HG02623 (cell line): ENCODE data around the gene GPR39.
"Not testable (repeated sequence)": the region's sequence is repeated elsewhere in the genome, so short reads cannot be mapped to it uniquely, and the experiment has no call there.

Source experiments
- ATAC-seq: cut with Tn5 transposase; IDR thresholded peaks from one replicate; pipeline ENCODE4 v1.9.1; 2021; ENCODE audit warnings: moderate library complexity; ENCODE audit not compliant: unreplicated experiment

GPR39 gene

DNA sequence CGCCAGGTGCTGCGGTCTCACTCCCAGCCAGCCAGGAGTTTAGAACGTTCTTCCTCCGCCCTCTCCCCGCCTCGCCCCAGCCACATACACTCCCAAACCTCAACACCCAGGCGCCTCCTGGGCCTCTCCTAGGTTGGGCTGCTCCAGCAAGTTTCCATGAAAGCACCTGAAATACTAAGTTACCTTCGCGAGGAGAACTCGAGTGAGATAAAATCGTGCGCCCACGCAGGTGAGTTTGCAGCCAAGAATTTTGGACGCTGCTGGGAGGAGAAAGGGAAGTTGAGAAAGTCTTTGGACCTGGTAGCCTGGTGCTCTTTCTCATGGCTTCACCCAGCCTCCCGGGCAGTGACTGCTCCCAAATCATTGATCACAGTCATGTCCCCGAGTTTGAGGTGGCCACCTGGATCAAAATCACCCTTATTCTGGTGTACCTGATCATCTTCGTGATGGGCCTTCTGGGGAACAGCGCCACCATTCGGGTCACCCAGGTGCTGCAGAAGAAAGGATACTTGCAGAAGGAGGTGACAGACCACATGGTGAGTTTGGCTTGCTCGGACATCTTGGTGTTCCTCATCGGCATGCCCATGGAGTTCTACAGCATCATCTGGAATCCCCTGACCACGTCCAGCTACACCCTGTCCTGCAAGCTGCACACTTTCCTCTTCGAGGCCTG, at the start of gene GPR39:
TSS of gene GPR39 (plus strand) at position 83 of the 673 bp plus-strand sequence.
- no peak for ATAC-seq

DNA sequence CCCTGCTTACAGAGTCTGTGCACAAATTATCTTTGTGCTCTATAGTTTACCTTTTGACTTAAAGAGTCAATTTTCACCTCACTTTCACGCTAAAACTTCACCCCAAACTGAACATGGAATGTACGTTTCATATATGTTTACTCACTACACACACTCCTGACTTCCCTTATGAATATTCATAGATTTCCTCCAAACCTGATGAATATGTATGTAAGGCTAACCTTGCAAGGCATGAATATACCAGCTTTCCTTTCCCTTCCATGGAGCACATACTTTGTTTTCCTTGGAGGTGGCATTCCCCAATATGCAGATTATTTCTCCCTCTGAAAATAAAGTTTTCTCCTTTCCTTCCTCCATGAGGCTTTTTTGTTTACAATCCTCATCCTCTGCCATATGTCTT, 48.4 kb upstream of the GPR39 start:
- no peak for ATAC-seq

DNA sequence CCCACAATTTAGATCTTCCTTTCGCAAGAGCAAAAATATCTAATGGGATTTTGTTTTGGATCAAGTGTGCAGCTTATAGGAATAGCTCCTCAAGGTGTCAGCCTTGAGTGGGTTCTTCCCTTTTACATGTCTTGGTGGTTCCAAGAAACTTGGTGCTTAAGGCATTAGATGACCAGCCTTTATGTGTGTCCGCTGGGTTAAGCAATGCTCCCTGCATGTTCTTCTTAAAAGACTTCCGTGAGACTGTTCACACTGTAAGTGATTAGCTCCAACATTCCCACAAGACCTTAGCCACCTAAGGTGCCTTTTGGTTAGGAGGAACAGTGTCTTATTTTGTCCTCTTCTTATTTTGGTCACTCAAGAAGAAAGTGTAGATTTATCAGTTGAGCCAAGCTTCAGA, 44.3 kb upstream of the GPR39 start:
- no peak for ATAC-seq

DNA sequence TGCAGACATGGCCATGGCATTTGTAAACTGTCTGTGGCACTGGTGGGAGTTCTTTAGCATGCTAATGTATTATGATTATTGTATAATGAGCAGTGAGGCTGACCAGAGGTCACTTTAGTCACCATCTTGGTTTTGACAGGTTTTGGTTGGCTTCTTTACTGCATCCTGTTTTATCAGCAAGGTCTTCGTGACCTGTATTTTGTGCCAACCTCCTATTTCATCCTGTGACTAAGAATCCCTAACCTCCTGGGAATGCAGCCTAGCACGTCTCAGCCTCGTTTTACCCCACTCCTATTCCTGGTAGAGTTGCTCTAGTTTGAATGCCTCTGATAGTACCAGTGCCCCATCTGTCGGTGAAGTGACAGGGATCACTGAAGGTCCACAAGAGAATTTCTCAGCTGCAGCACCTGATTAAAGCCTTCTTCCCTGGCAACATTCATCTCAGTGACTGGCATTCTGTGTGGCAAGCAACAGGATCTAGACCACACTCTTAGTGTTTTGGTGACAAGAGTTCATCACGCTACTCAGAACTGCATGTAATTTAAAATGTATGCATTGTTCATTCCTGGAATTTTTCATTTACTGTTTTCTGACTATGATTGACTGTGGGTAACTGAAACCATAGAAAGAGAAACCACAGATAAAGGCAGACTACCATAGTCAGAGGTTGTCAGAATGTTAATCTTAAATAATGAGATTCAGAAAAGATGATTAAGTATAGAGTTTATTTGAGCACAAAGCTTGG, 43.0 kb upstream of the GPR39 start:
- ATAC-seq, result no peak

DNA sequence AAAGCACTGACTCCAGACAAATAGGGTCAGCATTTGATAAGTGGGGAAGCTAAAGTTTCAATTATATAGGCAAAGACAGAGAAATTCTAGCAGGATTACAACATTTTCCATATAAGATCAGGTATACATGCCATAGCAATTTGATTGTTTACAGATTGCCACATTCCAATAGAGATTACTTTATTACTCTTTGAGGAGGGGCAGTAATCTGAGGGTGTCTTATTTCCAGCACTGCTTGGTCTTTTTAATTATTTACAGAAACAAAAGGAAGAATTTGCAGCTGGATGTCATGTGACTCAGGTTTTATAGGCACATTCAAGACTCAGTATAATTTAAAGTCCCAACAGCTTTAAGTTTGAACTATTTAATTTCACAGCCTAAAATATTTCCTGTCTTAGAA, 42.5 kb upstream of the GPR39 start:
- ATAC-seq, result no peak

DNA sequence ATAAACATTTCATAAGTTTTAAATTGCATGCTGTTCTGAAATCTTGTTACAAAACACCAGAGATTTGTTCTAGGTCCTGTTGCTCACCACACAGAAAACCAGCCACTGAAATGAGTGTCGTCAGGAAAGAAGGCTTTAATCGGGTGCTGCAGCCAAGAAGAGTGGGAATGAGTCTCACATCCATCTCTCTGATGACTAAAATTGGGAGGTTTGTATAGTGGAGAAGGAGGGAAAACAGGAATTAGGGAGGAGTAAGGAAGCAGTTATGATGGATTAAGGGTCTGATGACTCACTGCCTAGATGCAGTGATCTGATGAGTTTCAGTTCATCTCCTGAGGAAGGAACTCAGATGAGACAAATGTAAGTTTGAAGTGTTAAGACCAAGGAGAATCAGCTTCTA, 42.1 kb upstream of the GPR39 start:
- no peak for ATAC-seq

DNA sequence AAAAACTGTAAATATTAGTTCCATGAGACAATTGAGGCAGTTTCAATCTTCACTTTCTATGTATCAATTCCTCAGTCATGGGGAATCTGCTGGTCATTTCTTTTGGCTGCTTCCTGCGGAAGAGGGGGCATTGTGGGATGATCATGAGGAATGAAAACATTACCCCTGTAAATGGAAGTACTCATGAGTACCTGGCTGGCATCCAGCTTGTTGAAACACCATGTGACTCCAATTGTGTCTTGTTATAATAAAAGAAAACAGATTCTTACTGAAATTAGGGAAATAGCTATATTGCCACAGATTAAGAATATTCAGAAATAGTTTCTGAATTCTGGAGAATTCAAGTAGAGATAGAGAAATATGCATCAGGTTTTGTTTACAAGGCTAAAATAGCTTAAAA, 41.6 kb upstream of the GPR39 start:
- ATAC-seq, result no peak

DNA sequence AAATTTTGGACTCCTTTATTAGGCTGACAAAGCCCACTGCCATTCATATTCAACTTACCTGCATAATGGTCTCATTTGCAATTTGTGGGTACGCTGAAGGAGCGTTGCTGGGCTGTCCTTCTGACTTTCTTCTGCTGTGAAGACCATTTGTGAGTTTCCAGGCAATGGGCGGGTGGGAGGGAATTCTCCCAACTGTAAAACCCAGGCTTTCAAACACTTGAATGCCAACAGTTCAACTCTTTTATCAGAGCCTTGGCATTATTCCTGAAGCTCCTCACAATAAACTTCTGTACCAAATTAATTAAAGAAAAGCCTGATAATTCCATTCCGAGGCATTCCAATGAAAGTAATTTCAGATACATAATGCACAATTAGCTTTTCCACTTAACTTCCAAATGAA, 35.2 kb upstream of the GPR39 start:
- no peak for ATAC-seq

DNA sequence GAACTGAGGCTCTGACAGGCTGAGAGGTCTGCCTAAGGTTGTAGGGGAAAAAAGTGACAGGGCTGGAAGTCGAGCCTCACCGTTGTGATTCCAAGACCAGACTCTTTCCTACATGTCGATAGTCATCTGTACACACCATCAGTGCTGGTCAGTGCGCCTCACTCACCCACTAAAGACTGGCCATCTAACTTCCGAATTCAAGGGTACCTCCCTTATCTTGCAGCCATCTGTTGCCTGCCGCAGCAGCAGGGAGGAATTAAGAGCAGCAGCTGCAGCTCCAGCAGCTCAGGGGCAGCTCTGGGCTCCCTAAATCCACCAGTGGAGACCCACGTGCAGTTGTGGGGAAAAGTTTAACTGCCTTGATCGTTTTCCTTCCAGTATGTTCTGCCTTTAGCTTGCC, 32.6 kb upstream of the GPR39 start:
- ATAC-seq, result no peak

DNA sequence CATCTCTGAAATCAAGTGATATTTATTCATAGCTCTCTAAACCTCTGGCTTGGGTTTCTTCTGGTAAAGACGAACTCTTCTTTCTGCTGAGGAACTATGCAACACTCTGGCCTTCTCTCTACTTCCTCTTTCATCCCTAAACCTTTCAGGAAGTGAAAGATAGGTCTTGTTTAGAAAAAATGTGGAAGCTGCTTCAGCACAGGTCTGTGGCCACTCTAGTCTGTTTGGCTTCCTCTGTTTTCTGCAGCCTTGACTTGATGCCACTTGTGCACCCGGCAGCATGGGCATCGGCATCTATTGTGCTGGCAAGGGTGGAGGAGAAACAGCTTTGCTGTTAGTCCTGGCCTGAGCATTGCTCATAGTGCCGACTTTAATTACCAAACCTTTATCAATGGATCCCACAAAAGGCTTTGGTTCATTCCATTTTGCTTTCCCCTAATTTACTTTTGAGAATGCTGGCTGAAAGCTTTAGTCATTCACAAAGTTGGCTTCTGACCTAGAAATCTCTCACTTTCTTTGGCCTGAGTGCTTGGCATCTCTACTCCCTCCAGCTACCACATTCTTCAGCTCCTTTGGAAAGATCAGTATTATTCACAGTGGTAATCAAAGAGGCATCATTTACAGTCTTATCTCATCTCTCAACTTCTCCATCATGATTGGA, 32.0 kb upstream of the GPR39 start:
- no peak for ATAC-seq

DNA sequence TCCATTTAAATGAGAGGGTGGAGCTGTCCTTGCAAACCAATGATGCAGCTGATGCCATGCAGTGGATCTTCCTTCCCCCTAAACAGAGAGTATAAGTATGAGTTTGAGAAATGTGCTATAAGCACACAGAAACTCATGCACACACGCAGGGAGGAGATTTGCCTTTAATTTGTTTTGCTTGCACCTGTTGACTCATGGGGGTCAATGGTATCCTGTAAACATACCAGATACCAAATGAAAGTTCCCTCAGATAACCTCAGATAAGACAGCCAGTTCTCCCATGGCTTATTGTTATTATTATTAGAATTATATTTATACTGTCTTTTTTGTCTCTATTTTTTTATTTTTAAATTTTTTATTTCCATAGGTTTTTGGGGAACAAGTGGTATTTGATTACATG, 29.5 kb upstream of the GPR39 start:
- ATAC-seq, result no peak

DNA sequence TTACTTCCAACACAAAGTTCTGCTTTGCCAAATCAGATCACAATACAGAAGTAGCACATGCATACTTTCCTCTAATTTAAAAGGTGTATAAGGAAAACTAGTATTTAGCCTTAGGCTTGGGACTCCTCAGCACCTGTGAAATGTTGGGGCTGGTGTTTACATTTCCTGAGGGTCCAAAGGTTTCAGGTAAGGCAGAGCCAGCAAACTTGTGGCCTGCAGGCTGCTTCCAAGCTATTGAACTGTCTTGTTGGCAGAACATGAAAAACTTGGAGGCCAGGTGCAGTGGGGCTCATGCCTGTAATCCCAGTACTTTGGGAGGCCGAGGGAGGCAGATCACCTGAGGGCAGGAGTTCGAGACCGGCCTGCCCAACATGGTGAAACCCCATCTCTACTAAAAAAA, 26.5 kb upstream of the GPR39 start:
- no peak for ATAC-seq

DNA sequence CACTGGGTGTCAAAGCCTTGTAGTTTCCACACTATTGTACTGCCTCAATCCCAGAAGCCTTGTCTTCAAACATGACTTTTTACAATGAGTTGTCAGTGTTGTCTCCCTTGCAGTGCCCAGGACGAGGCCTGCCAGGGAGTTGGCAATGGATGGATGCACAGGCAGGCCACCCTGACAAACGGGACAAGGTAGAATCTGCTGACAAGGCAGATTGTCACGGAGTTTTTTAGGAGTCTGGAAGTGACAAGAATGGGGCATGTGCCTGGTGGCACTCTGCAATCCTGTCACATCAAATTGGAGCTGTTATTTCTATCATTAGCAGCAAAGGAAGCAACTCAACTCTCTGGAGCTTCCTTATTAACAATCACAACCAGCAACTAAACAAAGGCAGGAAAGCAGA, 25.2 kb upstream of the GPR39 start:
- ATAC-seq, result no peak

DNA sequence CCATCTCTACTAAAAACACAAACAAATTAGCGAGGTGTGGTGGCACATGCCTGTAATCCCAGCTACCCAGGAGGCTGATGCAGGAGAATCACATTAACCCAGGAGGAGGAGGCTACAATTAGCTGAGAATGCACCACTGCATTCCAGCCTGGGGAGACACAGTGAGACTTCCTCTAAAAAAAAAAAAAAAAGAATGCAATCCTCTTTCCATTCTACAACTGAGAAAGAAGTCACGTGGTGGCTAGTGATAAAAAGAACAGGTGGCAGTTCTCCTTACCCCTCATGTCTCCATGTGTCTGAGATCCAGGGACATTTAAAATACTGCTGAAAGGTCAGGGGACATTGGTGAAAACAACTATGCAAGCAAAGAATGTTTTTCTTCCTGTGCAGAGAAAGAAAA, 24.4 kb upstream of the GPR39 start:
- ATAC-seq, result no peak

DNA sequence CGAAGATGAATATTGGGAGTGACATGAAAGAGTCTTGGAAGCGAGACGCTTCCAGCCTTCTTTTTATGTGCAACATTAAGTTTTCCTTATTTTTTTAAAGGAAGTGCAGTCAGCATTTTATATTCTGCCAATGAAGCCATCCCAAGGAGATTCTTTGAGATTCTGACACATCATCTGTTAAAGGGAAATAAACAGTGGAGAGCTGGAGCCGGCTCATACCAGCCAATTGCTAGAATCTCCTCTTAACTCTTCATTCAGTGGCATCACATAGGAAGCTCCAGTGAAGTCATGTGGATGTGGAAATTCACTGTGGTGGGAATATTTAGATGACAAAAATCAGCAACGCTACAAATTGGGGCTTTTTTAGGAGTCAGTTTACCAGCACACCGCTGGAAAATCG, 23.7 kb upstream of the GPR39 start:
- ATAC-seq, result no peak

DNA sequence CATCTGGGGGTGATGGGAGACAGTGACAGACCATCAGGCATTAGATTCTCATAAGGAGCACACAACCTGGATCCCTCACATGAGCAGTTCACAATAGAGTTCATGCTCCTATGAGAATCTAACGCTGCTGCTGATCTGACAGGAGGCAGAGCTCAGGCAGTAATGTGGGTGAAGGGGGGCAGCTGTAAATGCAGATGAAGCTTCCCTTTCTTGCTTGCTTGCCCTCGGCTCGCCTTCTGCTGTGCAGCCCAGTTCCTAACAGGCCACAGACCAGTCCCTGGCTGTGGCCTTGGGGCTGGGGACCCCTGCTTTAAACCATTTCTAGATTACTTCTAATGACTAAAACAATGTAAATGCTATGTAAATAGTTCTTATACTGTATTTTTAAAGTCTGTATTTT, 19.6 kb upstream of the GPR39 start:
- ATAC-seq, result not testable (repeated sequence)

DNA sequence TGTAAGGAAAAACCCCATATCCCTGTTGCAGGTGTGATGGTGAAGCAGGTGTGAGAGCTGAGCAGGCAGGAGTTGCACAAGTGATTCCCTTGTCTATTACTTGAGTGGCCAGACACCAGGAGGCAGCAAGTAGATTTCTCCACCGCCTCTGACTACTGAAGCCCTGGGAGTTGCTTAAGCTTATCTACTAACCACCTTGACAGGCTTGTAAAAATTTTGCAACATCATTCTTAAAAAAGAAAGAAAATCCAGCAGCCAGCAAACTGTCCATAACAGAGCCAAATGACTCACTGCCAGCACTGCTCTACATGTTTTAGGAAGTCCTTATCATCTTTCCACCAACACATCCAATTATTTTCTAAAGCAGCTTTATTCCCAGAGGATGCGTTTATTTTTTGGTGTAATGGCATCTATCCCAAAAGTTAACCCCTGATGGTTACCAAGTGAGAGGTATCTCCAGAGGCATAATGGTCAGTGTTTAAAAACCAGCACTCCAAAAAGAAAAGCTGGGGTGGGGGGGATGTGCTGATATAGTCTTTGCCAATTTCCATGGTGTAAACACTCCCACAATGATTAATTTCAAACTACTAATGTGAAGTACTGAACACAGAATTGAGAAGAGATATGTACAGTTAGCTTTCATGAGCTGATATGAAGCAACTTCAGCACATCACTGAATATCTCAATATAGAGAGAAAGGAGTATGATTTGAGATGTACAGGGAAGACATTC, 16.3 kb upstream of the GPR39 start:
- ATAC-seq, result no peak

DNA sequence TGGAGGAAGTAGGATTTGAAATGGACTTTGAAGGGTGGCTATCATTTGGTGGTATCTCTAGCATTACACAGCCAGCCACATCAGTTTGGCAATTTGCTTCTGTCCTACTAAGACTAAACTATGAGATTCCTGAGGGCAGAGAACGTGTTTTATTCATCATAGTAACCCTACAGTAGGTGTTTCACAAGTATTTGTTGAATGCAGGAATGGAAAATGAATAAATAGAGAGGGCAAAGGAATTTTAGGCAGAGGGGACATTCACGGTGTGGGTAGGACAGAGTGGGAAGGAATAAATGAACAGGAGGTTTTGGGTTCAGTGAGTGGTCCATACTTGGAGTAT, 15.7 kb upstream of the GPR39 start:
- no peak for ATAC-seq

DNA sequence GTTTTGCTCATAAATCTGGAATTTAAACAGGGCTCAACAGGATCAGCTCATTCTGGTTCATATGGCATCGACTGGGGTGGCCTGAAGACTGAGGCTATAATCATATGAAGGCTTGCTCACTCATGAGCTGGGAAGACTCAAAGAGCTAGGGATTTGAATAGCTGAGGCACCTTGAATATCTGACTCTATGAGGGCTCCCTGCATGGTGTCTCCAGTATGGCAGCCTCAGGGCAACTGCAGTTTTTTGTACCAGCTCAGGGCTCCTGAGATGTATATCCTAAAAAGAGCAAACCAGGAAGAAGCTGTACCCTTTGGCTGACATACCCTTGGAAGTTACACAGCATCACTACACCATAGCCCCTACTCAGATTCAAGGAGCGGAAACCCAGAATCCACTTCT, 15.3 kb upstream of the GPR39 start:
- no peak for ATAC-seq

DNA sequence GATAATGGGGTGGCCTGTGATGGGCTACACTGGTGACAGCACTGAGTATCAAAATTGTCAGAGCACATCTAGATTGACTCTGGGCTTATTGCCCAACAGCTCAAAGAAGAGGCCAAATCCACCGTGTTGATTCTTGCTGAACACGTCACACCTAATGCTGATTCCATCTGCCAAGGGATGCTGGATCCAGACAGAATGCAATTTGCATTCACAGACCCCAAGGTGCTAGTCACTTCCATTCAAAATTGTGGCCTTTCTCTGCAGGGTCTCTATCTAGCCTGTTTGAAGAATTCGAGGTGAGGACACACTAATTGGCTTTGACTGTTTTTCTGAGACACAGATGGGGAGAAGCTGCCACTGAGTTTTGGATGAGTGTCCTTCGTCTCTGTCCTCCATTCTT, 13.5 kb upstream of the GPR39 start:
- ATAC-seq, result no peak

DNA sequence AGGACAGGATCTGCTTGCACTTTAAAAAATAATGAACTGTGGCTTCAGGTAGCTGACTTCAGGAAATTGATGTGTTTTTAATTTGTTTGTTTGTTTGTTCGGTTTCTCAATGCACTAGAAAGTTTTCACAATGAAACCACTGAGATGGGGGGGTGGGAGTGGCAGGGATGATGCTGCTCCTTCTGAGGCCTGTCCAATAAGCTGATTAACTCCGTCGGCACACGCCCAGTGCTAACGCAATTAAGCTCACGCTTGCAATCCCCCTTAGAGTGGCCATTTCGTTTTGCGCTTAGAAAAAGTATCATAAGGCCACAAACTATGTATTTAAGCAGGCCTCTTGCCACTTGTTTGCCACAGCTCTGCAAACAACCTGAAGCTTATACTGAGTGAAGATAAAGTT, 12.5 kb upstream of the GPR39 start:
- no peak for ATAC-seq

DNA sequence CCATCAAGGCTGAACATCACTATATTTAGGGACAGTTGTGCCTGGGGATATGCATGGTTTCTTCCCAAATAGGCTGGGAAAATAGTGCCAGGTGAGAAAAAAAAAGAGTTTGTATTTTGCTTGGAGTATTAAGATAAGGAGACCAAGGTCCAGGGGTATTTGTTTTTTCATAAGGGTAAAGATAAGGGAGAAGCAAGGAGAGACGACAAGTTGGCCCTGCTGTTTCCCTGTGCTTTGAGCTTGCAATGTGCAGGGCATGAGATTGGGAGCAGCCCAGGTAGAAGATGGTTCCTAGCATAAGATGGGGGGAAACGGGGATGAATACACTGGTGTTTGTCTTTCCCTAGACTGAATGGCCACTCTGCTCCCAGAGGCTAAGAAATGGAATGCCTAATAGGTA, 8.8 kb upstream of the GPR39 start:
- no peak for ATAC-seq
